ENCODE results near the gene TBC1D4.

GRCh38 chr13:75468602-75469001 is 13.4 kb downstream of the TBC1D4 start:
- TF ChIP-seq, protein P1, sequence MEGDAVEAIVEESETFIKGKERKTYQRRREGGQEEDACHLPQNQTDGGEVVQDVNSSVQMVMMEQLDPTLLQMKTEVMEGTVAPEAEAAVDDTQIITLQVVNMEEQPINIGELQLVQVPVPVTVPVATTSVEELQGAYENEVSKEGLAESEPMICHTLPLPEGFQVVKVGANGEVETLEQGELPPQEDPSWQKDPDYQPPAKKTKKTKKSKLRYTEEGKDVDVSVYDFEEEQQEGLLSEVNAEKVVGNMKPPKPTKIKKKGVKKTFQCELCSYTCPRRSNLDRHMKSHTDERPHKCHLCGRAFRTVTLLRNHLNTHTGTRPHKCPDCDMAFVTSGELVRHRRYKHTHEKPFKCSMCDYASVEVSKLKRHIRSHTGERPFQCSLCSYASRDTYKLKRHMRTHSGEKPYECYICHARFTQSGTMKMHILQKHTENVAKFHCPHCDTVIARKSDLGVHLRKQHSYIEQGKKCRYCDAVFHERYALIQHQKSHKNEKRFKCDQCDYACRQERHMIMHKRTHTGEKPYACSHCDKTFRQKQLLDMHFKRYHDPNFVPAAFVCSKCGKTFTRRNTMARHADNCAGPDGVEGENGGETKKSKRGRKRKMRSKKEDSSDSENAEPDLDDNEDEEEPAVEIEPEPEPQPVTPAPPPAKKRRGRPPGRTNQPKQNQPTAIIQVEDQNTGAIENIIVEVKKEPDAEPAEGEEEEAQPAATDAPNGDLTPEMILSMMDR (IDR thresholded peaks at IDR 0.05) = no peak
- no peak for TF ChIP-seq POLR2A (IDR thresholded peaks at IDR 0.05)

Data from esophagus squamous epithelium (tissue), 4 donors.